Liver (tissue), 3 donors: ENCODE data around the gene PREX1.

Source experiments
- CTCF ChIP-seq: fragments of 150-350 bp; IDR thresholded peaks from 2 replicates; pipeline ENCODE4 v1.5.1; 2017; ENCODE audit warnings: improper control_type of control experiment, low read depth, low read length; ENCODE audit not compliant: missing input control
- EGR1 ChIP-seq, 2 donors: IDR thresholded peaks; 2 replicates each; pipeline ENCODE4 v1.6.1; 2016 to 2018; ENCODE audit warnings: antibody characterized with exemption in 2 of 2, low read depth in 2 of 2
- HNF4G ChIP-seq: IDR thresholded peaks from 2 replicates; pipeline ENCODE4 v1.6.1; 2016; ENCODE audit warnings: antibody characterized with exemption
- RXRA ChIP-seq, 2 donors: IDR thresholded peaks; 2 replicates each; pipeline ENCODE4 v1.6.1; 2017 to 2018; ENCODE audit warnings: antibody characterized with exemption in 2 of 2, mild to moderate bottlenecking in 1 of 2
- YY1 ChIP-seq: IDR thresholded peaks from 2 replicates; pipeline ENCODE4 v1.6.1; 2016; ENCODE audit warnings: antibody characterized with exemption, mild to moderate bottlenecking
- TF ChIP-seq, protein P1 (sequence below): IDR thresholded peaks from 2 replicates; pipeline ENCODE4 v1.6.1; 2016; ENCODE audit warnings: antibody characterized with exemption
- donor health status: healthy.
- donor health status: healthy.

- TF ChIP-seq CTCF, result no peak
- no peak for TF ChIP-seq EGR1 (IDR thresholded peaks at IDR 0.05; ENCODE audit: low read depth in 2 of 2)
- no peak for TF ChIP-seq YY1
- TF ChIP-seq, protein P1, sequence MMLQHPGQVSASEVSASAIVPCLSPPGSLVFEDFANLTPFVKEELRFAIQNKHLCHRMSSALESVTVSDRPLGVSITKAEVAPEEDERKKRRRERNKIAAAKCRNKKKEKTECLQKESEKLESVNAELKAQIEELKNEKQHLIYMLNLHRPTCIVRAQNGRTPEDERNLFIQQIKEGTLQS, result no peak
- TF ChIP-seq HNF4G, result no peak
- TF ChIP-seq RXRA (IDR thresholded peaks at IDR 0.05), result no peak
Observed at GRCh38 chr20:48829940-48830339, 2.1 kb upstream of the PREX1 start.
